Testis (tissue), 3 donors: Measurements from ENCODE around the gene CCR6. TPM values are rescaled to one million over a fixed set of nuclear protein-coding genes. Genes with fewer than 3 reads are reported as not detected.

Experiments
- DNase-seq: peaks from one replicate; pipeline ENCODE4 v3.0.0-alpha.2; 2019
- H3K27ac ChIP-seq, 2 donors: fragments of 200-600 bp; sonication (generic); one replicate each; pipeline ENCODE4 v1.5.1; 2019
- H3K27me3 ChIP-seq: fragments of 200-600 bp; sonication (generic); one replicate; pipeline ENCODE4 v1.5.1; 2019
- H3K36me3 ChIP-seq: fragments of 200-600 bp; sonication (generic); one replicate; pipeline ENCODE4 v1.5.1; 2017; ENCODE audit warnings: low read depth; ENCODE audit errors: missing control alignments
- H3K4me1 ChIP-seq: fragments of 200-600 bp; sonication (generic); one replicate; pipeline ENCODE4 v1.5.1; 2019
- H3K4me3 ChIP-seq, 2 donors: fragments of 200-600 bp; sonication (generic); one replicate each; pipeline ENCODE4 v1.5.1; 2017 to 2019
- H3K9me3 ChIP-seq: fragments of 200-600 bp; sonication (generic); one replicate; pipeline ENCODE4 v1.5.1; 2017
- CTCF ChIP-seq, 3 experiments: fragments of 450-650 bp in 2 of 3; fragments of 200-600 bp in 1 of 3; sonication (generic) in 1 of 3; IDR thresholded peaks; one replicate each; pipeline ENCODE4 v1.5.1; 2016 to 2019; ENCODE audit warnings: antibody characterized with exemption in 3 of 3, mild to moderate bottlenecking in 2 of 3, moderate library complexity in 1 of 3
- POLR2A ChIP-seq: fragments of 450-650 bp; IDR thresholded peaks from one replicate; pipeline ENCODE4 v1.6.1; 2017; ENCODE audit warnings: antibody characterized with exemption, mild to moderate bottlenecking, moderate library complexity
- WGBS, 2 donors: methylation state at CpG; one replicate each; pipeline ENCODE4 v1.1.5; 2018; 5-methylcytosine and 5-hydroxymethylcytosine counted together
- intact Hi-C: fragments of 100-400 bp; cut with DNase I; formaldehyde crosslinking; loops from one replicate; pipeline ENCODE4 v1.15.1; 2023; ENCODE audit warnings: low total_unique reads
- polyA plus RNA-seq: library from polyadenylated mRNA; stranded (reverse); fragments of 350-450 nt; fragmentation: Illumina TruSeq; extraction: RNeasy Lipid Tissue Mini Kit (QIAGEN cat#74804); gene quantifications from one replicate; pipeline ENCODE4 v1.2.3, GENCODE V29; 2014; ENCODE audit warnings: low read depth, low replicate concordance; ENCODE audit not compliant: insufficient read depth
- total RNA-seq, 2 donors: library from RNA; depleted of rRNA; stranded (reverse); fragments of >200 nt; gene quantifications; one replicate each; pipeline ENCODE4 v1.2.3, GENCODE V29; 2016

CCR6 gene
- total and polyA plus RNA-seq, 3 donors from 2014 or later = 0.87 to 5.3 TPM; not detected in 1

DNA sequence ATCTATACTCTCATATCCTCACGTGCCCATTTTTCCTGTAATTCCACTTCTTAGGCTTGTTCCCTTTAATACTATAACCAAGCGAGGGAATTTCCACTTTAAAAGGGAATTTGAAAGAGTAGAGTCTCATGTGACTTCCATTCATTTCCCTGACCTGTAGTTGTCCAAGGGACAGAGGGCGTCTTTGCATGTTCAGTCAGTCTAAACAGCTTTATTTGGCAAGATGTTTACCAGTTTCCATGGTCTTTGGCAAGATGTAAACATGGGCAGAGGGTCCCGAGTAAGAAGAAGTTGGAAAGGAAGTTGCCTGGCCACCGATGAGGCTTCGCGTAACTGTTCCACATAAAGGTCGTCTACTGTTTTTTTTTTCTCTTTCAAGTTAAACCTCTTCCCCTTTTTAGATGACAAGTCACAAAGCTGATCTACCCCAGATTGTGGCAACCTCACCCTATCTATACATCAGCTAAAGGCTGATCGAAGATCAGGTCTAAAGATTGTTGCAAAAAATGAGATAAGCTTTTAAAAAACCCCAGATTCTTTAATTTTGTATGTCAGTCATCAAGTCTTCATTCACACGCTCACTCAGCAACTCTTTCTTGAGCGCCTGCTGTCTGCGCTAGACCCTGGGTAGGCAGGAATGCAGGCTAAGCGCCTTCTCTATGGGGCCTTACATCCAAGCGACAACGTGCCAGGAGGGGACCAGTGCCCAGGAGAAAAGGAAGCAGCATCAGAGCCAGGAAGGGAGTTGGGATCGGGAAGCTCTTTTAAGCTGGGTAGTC lies 31.7 kb upstream of the CCR6 start:
- TF ChIP-seq POLR2A (no peak), CTCF (IDR thresholded peaks at IDR 0.05) (no peak)
- H3K36me3 ChIP-seq = no peaks in the 10 kb centered on the region
- no peaks in the 10 kb centered on the region for H3K27me3 ChIP-seq
- H3K9me3 ChIP-seq = no peaks in the 10 kb centered on the region
- no peak for DNase-seq
- no peaks in the 10 kb centered on the region for H3K4me1 ChIP-seq
- no peak overlapping the region for H3K4me3 ChIP-seq
- intact Hi-C loops = no loop called here
- no peak overlapping the region for H3K27ac ChIP-seq
- 88 to 89% methylated on average over 13 to 16 of the region's 16 CpGs for whole genome bisulfite sequencing, 2 donors

GRCh38 chr6:167091805-167092107 lies 31.1 kb upstream of the CCR6 start:
- no peaks in the 10 kb centered on the region for H3K36me3 ChIP-seq
- WGBS, 2 donors = 51% methylated on average over 7 of the region's 7 CpGs
- no peak overlapping the region for H3K27ac ChIP-seq
- no peaks in the 10 kb centered on the region for H3K9me3 ChIP-seq
- no peaks in the 10 kb centered on the region for H3K27me3 ChIP-seq
- H3K4me3 ChIP-seq = no peak overlapping the region
- DNase-seq = no peak
- no peaks in the 10 kb centered on the region for H3K4me1 ChIP-seq
- TF ChIP-seq POLR2A = no peak
- no peak for TF ChIP-seq CTCF (IDR thresholded peaks at IDR 0.05)
- intact Hi-C loops = no loop called here

GRCh38 chr6:167092672-167093339 lies 30.1 kb upstream of the CCR6 start:
- no peak overlapping the region for H3K27ac ChIP-seq

DNA sequence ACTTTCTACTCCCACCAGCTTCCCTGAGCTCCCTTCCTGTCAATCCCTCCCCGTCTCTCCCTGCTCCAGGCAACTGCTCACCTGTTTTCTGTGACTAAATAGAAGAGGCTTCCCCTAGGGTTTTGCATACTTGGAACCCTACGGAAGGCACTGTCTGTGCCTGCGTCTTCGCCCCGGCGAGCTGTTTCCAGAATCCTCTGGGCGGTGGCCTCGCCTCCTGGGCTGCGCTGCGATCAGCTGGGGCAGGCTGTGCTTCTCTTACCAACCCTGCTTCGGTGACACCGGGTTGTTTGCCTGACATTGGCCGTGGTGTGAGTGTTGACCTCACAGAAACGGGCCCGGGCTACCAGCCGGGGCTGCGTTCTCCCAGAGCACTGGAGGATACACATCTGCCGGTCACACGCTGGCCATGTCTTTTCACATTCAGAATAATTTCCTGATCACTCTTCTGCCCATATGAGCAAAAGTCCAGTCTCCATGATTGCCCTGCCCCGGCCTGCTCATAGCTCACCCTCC lies 29.4 kb upstream of the CCR6 start:
- Histone ChIP-seq H3K36me3 (no peaks in the 10 kb centered on the region), H3K27ac (no peak overlapping the region), H3K4me3 (peak overlapping the region in 1 of 2 donors; percentile 48), H3K27me3 (no peaks in the 10 kb centered on the region), H3K9me3 (no peaks in the 10 kb centered on the region), H3K4me1 (no peaks in the 10 kb centered on the region)
- no peak for TF ChIP-seq CTCF (IDR thresholded peaks at IDR 0.05)
- no peak for TF ChIP-seq POLR2A
- intact Hi-C loops = no loop called here
- WGBS, 2 donors = 72 to 75% methylated on average over 18 to 20 of the region's 20 CpGs
- DNase-seq = no peak

More at GRCh38 chr6:167092672-167093339, 30.1 kb upstream of the CCR6 start:
- TF ChIP-seq POLR2A (no peak), CTCF (IDR thresholded peaks at IDR 0.05) (no peak)
- Histone ChIP-seq H3K9me3 (no peaks in the 10 kb centered on the region), H3K36me3 (no peaks in the 10 kb centered on the region), H3K27me3 (no peaks in the 10 kb centered on the region), H3K4me3 (peak overlapping the region in 1 of 2 donors; percentile 48), H3K4me1 (no peaks in the 10 kb centered on the region)
- no peak for DNase-seq
- 63 to 84% methylated on average over 16 of the region's 16 CpGs for WGBS, 2 donors
- intact Hi-C loops = no loop called here
